Fibroblast of the aortic adventitia (primary cell): ENCODE measurements around the gene UBE2R2. TPM values are rescaled to one million over a fixed set of nuclear protein-coding genes. Genes with fewer than 3 reads are reported as not detected.
"Not testable (repeated sequence)": the region's sequence is repeated elsewhere in the genome, so short reads cannot be mapped to it uniquely, and the experiment has no call there.

Source experiments
- DNase-seq: peaks from one replicate; pipeline ENCODE4 v3.0.0-alpha.2; 2010; ENCODE audit warnings: low read depth
- H3K4me3 ChIP-seq: 2 replicates; pipeline ENCODE4 v1.5.1; 2011; ENCODE audit warnings: low read depth, mild to moderate bottlenecking, control low read depth, low read length, moderate library complexity
- CTCF ChIP-seq: IDR thresholded peaks from 2 replicates; pipeline ENCODE4 v1.5.1; 2011; ENCODE audit warnings: mild to moderate bottlenecking, low read length, control low read depth, inconsistent platforms; ENCODE audit not compliant: insufficient read depth
- total RNA-seq: library from RNA; depleted of rRNA; stranded (reverse); fragments of >200 nt; gene quantifications from 2 replicates; pipeline ENCODE4 v1.2.3, GENCODE V29; 2012; ENCODE audit warnings: low replicate concordance

Gene UBE2R2
- total RNA-seq, 1 donor = 21.7 TPM

DNA sequence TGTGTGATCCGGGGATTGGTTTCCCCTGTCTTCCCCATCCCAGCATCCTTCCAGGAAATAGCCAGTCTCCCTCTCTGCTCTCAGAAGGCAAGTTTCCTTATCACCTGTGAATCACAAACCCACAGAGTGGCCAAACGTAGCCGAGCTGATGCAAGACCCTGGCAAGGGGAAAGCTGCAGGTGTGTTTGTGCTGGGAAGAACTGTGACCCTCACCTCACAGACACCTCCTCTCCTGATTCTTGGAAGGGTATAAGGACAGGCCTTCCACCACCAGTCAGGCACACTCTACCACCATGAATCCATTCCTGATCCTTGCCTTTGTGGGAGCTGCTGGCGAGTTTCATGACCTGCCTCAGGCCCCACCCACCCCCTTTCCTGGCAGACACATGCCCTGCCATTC lies 21.7 kb upstream of the UBE2R2 start, which contains the start of gene PRSS3:
Gene PRSS3, plus strand, starts transcription at position 281 of the 400 bp plus-strand sequence. Its CDS starts 13 bp downstream, at position 294.
- H3K4me3 ChIP-seq = no peak within 1 kb of the TSS
- no peak for TF ChIP-seq CTCF
- DNase-seq = no peak

GRCh38 chr9:33795819-33796218 lies 21.1 kb upstream of the UBE2R2 start:
- H3K4me3 ChIP-seq = no peak overlapping the region
- no peak for DNase-seq
- TF ChIP-seq CTCF = no peak

DNA sequence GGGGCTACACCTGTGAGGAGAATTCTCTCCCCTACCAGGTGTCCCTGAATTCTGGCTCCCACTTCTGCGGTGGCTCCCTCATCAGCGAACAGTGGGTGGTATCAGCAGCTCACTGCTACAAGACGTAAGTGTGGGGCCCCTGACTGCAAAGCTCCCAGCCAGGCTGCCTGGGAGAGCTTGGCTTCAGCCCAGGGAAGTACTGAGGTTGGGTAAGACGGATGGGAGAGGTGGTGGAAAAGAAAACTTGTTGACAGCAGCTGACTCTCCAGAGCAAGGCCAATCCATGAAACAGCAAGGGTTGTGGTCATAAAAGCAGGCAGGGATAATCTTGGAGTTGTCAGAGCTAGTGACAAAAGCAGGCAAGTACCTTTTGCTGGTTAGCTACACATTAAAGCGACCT lies 20.3 kb upstream of the UBE2R2 start:
- H3K4me3 ChIP-seq, DNase-seq: not testable (repeated sequence)

DNA sequence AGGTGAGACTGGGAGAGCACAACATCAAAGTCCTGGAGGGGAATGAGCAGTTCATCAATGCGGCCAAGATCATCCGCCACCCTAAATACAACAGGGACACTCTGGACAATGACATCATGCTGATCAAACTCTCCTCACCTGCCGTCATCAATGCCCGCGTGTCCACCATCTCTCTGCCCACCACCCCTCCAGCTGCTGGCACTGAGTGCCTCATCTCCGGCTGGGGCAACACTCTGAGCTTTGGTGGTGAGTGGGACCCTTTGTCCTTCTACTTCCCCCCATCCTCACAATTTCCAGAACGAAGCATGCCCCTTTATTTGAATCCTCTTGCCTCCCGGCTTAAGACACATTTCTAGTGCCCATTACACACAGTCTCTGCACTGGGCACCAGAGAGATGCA lies 19.1 kb upstream of the UBE2R2 start:
- no peak for DNase-seq
- H3K4me3 ChIP-seq = no peak overlapping the region
- no peak for TF ChIP-seq CTCF

GRCh38 chr9:33798545-33798944 lies 18.4 kb upstream of the UBE2R2 start:
- TF ChIP-seq CTCF = no peak
- DNase-seq = no peak
- no peak overlapping the region for H3K4me3 ChIP-seq

GRCh38 chr9:33799928-33800704 lies 16.8 kb upstream of the UBE2R2 start:
- no peak for DNase-seq
- TF ChIP-seq CTCF = no peak
- no peak overlapping the region for H3K4me3 ChIP-seq

DNA sequence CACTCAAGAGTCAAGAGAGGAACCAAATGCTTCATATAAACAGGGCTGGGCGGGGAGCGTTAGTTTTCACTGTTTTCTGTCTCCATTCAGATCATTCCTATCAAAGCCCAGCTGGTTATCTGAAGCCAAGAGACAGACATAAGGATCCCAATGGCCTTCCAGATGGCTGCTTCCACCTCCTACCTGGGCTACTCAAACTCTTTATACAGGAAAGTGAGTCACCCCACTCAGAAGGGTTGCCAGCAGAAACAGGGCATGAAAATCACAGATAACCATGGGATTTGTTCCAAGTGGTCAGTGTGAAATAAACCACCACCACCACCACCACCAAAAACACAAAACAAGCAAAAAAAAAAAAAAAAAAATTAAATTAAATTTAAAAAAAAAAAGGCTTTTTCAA lies 16.1 kb upstream of the UBE2R2 start:
- peak; percentile 41 for DNase-seq
- no peak for TF ChIP-seq CTCF
- no peak overlapping the region for H3K4me3 ChIP-seq

DNA sequence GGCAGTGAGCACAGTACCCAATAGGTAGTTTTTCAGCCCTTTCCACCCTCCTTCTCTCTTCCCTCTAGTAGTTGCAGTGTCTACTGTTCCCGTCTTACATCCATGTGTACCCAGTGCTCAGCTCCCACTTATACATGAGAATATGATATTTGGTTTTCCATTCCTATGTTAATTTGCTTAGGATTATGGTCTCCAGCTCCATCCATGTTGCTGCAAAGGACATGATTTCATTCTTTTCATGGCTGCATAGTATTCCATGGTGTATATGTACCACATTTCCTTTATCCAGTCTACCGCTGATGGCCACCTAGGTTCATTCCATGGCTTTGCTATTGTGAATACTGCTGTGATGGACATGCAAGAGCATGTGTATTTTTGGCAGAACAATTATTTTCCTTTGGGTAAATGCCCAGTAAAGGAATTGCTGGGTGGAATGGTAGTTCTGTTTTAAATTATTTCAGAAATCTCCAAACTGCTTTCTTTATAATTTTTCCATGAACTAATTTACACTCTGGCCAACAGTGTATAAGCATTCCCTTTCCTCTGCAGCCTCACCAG lies 14.9 kb upstream of the UBE2R2 start:
- H3K4me3 ChIP-seq, DNase-seq: not testable (repeated sequence)

DNA sequence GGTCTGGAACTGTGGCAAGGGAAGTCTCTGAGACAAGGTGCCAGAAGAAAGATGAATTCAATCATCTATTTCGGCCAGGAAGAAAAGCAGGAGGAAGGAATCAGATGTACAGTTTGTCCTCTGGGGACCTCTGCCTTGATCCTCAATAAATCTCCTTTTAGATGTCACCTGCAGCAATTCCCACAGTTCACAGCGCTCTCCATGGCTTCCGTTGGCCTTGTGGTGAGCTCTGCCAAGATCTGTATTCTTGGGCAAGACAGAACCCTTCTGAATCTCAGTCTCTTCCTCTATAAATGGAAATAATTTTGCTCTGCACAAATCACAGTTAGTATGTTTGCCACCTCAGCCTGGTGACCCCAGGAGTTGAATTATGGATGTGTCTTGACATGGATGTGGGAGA lies 12.8 kb upstream of the UBE2R2 start:
- H3K4me3 ChIP-seq, DNase-seq: not testable (repeated sequence)

DNA sequence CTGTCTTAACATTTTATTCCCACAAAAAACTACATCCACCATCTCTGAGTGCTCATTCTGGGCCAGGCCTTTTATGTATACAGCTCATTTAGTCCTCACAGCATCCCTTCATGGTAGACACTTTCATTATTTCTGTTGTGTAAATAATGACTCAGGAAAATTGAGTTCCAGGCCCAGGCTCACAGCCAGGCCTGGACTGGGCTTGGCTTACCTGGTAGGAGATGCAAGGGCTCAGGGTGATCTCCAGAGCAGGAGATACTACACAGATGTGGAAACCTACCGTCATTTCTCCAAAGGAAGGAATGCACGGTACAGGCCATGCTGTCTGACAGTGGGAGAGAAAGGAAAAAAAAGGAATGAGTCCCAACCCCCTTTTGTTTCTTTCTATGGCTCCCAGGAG lies 9.8 kb upstream of the UBE2R2 start:
- H3K4me3 ChIP-seq = not testable (repeated sequence)
- DNase-seq = peak; percentile 26

DNA sequence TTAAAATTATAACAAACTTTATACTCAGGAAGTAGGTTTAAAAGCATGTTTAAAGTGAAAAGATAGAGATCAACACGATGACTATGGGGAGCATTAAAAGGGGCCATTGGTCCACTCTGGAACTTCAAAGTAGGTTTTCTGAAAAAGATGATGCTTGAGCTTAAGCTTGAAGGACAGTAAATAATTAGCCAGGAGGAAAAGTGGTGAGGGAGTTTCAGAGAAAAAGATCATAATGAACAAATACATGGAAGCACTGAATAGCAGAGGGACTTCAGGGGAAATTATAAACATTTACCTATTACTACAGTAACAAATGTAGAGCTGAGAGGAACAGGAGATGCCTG lies 8.0 kb upstream of the UBE2R2 start:
- DNase-seq, H3K4me3 ChIP-seq: not testable (repeated sequence)
